Naive thymus-derived CD4-positive, alpha-beta T cell (primary cell): ENCODE measurements around the gene PCSK2. TPM values are rescaled to one million over a fixed set of nuclear protein-coding genes. Genes with fewer than 3 reads are reported as not detected.

Experiments
- ATAC-seq: fragments of 150-1000 bp; cut with Tn5 transposase; 2 replicates; pipeline ENCODE4 v1.10.0; 2021; ENCODE audit warnings: mild to moderate bottlenecking, moderate library complexity
- CTCF ChIA-PET: fragments of 350-600 bp; sonication (Branson Sonifier 250); formaldehyde crosslinking; loops from one replicate; lab custom pipeline; 2021; ENCODE audit warnings: antibody characterized with exemption; lab: Charles Lee
- POLR2A ChIA-PET: fragments of 350-600 bp; sonication (Branson Sonifier 250); formaldehyde crosslinking; loops from one replicate; lab custom pipeline; 2021; ENCODE audit warnings: antibody characterized with exemption, inconsistent platforms; lab: Charles Lee
- DNase-seq, 9 donors: peaks; one replicate each; pipeline versions ENCODE4 v3.0.0 to v3.0.0-alpha.2; 2020 to 2022; ENCODE audit warnings: mixed read lengths in 1 of 9
- H3K27ac ChIP-seq: one replicate; pipeline ENCODE4 v1.7.0; 2013; ENCODE audit warnings: mild to moderate bottlenecking, low read depth, low read length, moderate library complexity
- H3K27me3 ChIP-seq, 2 donors: one replicate each; pipeline ENCODE4 v1.7.0; 2013; ENCODE audit warnings: low read length in 2 of 2, mild to moderate bottlenecking in 2 of 2, moderate library complexity in 2 of 2; ENCODE audit not compliant: control insufficient read depth in 2 of 2, insufficient read depth in 2 of 2
- H3K36me3 ChIP-seq, 3 experiments: 1 replicate in 2 of 3; 2 replicates in 1 of 3; pipeline ENCODE4 v1.7.0; 2013; ENCODE audit warnings: low read length in 3 of 3, mild to moderate bottlenecking in 3 of 3, moderate library complexity in 1 of 3; ENCODE audit not compliant: insufficient read depth in 3 of 3, control insufficient read depth in 2 of 3
- H3K4me1 ChIP-seq, 2 donors: one replicate each; pipeline ENCODE4 v1.7.0; 2013; ENCODE audit warnings: low read length in 2 of 2, mild to moderate bottlenecking in 2 of 2, moderate library complexity in 1 of 2; ENCODE audit not compliant: control insufficient read depth in 2 of 2, insufficient read depth in 2 of 2
- H3K4me3 ChIP-seq: 2 replicates; pipeline ENCODE4 v1.7.0; 2013; ENCODE audit warnings: mild to moderate bottlenecking, low read length
- H3K9me3 ChIP-seq, 3 experiments: 1 replicate in 2 of 3; 2 replicates in 1 of 3; pipeline ENCODE4 v1.7.0; 2013; ENCODE audit warnings: low read length in 3 of 3; ENCODE audit not compliant: control insufficient read depth in 2 of 3
- H3K27ac Mint-ChIP-seq, 9 donors: one replicate each; pipeline ENCODE4 v1.8.0; 2020 to 2022; ENCODE audit warnings: mixed read lengths in 9 of 9, mild to moderate bottlenecking in 8 of 9, moderate library complexity in 5 of 9, inconsistent platforms in 2 of 9
- H3K27me3 Mint-ChIP-seq, 5 donors: one replicate each; pipeline ENCODE4 v1.8.0; 2021 to 2022; ENCODE audit warnings: mixed read lengths in 5 of 5, mild to moderate bottlenecking in 1 of 5
- H3K36me3 Mint-ChIP-seq, 5 donors: one replicate each; pipeline ENCODE4 v1.8.0; 2020 to 2022; ENCODE audit warnings: mixed read lengths in 5 of 5, mild to moderate bottlenecking in 3 of 5, inconsistent platforms in 1 of 5
- H3K4me1 Mint-ChIP-seq, 7 donors: one replicate each; pipeline ENCODE4 v1.8.0; 2020 to 2022; ENCODE audit warnings: mixed read lengths in 7 of 7, mild to moderate bottlenecking in 3 of 7, inconsistent platforms in 1 of 7
- H3K4me3 Mint-ChIP-seq, 10 donors: one replicate each; pipeline ENCODE4 v1.8.0; 2020 to 2022; ENCODE audit warnings: mild to moderate bottlenecking in 10 of 10, mixed read lengths in 10 of 10, moderate library complexity in 6 of 10, inconsistent platforms in 2 of 10
- H3K9me3 Mint-ChIP-seq, 11 donors: one replicate each; pipeline ENCODE4 v1.8.0; 2020 to 2022; ENCODE audit warnings: mixed read lengths in 11 of 11, mild to moderate bottlenecking in 4 of 11, inconsistent platforms in 1 of 11, moderate library complexity in 1 of 11
- intact Hi-C, 2 donors: fragments of 100-400 bp; cut with micrococcal nuclease; formaldehyde crosslinking; loops; one replicate each; pipeline ENCODE4 v1.15.1; 2023
- polyA plus RNA-seq, 2 donors: library from polyadenylated mRNA; unstranded; fragments of 300-500 nt; fragmentation: Illumina TruSeq; gene quantifications; one replicate each; pipeline ENCODE4 v1.2.3, GENCODE V29; 2021
- total RNA-seq, 6 experiments: library from RNA in 5 of 6; stranded (reverse) in 5 of 6; gene quantifications; 1 replicate in 5 of 6; 2 replicates in 1 of 6; pipeline ENCODE4 v1.2.3 and lab custom pipeline; 2021 to 2026

The PCSK2 gene
- total and polyA plus RNA-seq, 7 experiments from 2014 or later = not detected

DNA sequence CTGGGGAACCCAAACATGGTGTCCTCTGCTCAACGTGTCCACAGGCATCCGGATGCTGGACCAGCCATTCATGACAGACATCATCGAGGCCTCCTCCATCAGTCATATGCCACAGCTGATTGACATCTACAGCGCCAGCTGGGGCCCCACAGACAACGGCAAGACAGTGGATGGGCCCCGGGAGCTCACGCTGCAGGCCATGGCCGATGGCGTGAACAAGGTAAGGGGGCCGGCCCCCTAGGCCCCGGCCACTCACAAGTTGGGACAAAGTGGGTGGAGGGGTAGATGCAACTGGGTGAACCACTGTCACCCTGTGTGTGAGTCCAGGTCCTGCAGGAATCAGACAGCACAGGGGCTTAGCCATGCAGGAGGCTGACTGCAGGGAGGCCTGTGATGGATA lies 209.8 kb downstream of the PCSK2 start:
- Histone ChIP-seq H3K4me1 (no peaks in the 10 kb centered on the region), H3K4me3 (no peak overlapping the region), H3K36me3 (no peaks in the 10 kb centered on the region), H3K27me3 (no peaks in the 10 kb centered on the region), H3K9me3 (no peaks in the 10 kb centered on the region), H3K27ac (no peak overlapping the region)
- Mint-ChIP-seq H3K4me3 (no peak overlapping the region), H3K27me3 (peaks cover 14 to 28% (median 26%) of the 10 kb centered on the region in 5 donors), H3K9me3 (peaks cover 0 to 8% (median 3%) of the 10 kb centered on the region in 11 donors), H3K4me1 (peaks cover 0 to 5% (median 0%) of the 10 kb centered on the region in 7 donors), H3K36me3 (peaks cover 0 to 4% (median 0%) of the 10 kb centered on the region in 5 donors), H3K27ac (no peak overlapping the region)
- CTCF ChIA-PET = no interaction called here
- POLR2A ChIA-PET = no interaction called here
- intact Hi-C loops = no loop called here
- ATAC-seq = no peak
- DNase-seq = no peak

DNA sequence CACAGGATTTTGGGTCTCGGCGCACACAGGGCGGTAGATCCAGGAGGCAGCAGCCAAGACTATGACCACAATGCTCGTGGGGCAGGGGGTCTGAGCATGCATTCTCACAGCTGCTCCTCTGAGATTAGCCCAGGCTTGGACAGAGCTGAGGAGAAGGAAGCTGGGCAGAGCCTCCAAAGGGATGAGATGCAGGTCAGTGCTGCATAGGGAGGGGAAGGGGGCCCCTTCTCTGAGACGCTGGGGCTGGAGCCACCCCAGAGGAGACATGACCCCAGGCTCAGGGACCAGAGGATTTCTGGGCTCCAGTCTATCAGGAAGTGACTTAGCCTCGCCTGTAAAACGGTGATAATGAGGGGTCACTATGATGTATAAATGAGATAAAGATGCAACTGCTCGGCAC lies 210.4 kb downstream of the PCSK2 start:
- Mint-ChIP-seq H3K27me3 (peaks cover 10 to 25% (median 23%) of the 10 kb centered on the region in 5 donors), H3K9me3 (peaks cover 0 to 12% (median 3%) of the 10 kb centered on the region in 11 donors), H3K4me1 (peaks cover 0 to 2% (median 0%) of the 10 kb centered on the region in 7 donors), H3K4me3 (no peak overlapping the region), H3K36me3 (peaks cover 0 to 4% (median 0%) of the 10 kb centered on the region in 5 donors), H3K27ac (no peak overlapping the region)
- Histone ChIP-seq H3K27ac (no peak overlapping the region), H3K9me3 (no peaks in the 10 kb centered on the region), H3K36me3 (no peaks in the 10 kb centered on the region), H3K27me3 (no peaks in the 10 kb centered on the region), H3K4me1 (no peaks in the 10 kb centered on the region), H3K4me3 (no peak overlapping the region)
- POLR2A ChIA-PET = no interaction called here
- no peak for DNase-seq
- CTCF ChIA-PET = no interaction called here
- ATAC-seq = no peak
- intact Hi-C loops = no loop called here

GRCh38 chr20:17438436-17439039 lies 211.7 kb downstream of the PCSK2 start:
- peaks cover 0 to 17% (median 3%) of the 10 kb centered on the region in 11 donors for H3K9me3 Mint-ChIP-seq
- intact Hi-C loops = no loop called here
- ChIA-PET CTCF (no interaction called here), POLR2A (no interaction called here)
- H3K4me3 ChIP-seq = no peak overlapping the region
- H3K27me3 ChIP-seq = no peaks in the 10 kb centered on the region
- H3K4me1 Mint-ChIP-seq = peaks cover 0 to 2% (median 0%) of the 10 kb centered on the region in 7 donors
- no peak for ATAC-seq
- no peak for DNase-seq
- H3K9me3 ChIP-seq = no peaks in the 10 kb centered on the region
- H3K36me3 Mint-ChIP-seq = peaks cover 0 to 4% (median 0%) of the 10 kb centered on the region in 5 donors
- H3K27ac ChIP-seq = no peak overlapping the region
- peaks cover 16 to 33% (median 28%) of the 10 kb centered on the region in 5 donors for H3K27me3 Mint-ChIP-seq
- no peak overlapping the region for H3K27ac Mint-ChIP-seq
- no peaks in the 10 kb centered on the region for H3K36me3 ChIP-seq
- no peak overlapping the region for H3K4me3 Mint-ChIP-seq
- H3K4me1 ChIP-seq = no peaks in the 10 kb centered on the region

GRCh38 chr20:17439616-17440296 lies 212.9 kb downstream of the PCSK2 start:
- peaks cover 0 to 4% (median 0%) of the 10 kb centered on the region in 5 donors for H3K36me3 Mint-ChIP-seq
- Histone ChIP-seq H3K9me3 (no peaks in the 10 kb centered on the region), H3K27me3 (no peaks in the 10 kb centered on the region), H3K36me3 (no peaks in the 10 kb centered on the region), H3K27ac (no peak overlapping the region), H3K4me3 (no peak overlapping the region), H3K4me1 (no peaks in the 10 kb centered on the region)
- CTCF ChIA-PET = no interaction called here
- ATAC-seq (no peak), DNase-seq (no peak)
- H3K27me3 Mint-ChIP-seq = peaks cover 17 to 43% (median 33%) of the 10 kb centered on the region in 5 donors
- H3K4me1 Mint-ChIP-seq = no peaks in the 10 kb centered on the region
- POLR2A ChIA-PET = no interaction called here
- peaks cover 0 to 17% (median 3%) of the 10 kb centered on the region in 11 donors for H3K9me3 Mint-ChIP-seq
- H3K27ac Mint-ChIP-seq = no peak overlapping the region
- H3K4me3 Mint-ChIP-seq = no peak overlapping the region
- intact Hi-C loops = no loop called here

GRCh38 chr20:17441745-17442144 lies 214.9 kb downstream of the PCSK2 start:
- DNase-seq (no peak), ATAC-seq (no peak)
- CTCF ChIA-PET = no interaction called here
- Histone ChIP-seq H3K9me3 (no peaks in the 10 kb centered on the region), H3K36me3 (no peaks in the 10 kb centered on the region), H3K27me3 (no peaks in the 10 kb centered on the region), H3K4me1 (no peaks in the 10 kb centered on the region), H3K4me3 (no peak overlapping the region), H3K27ac (no peak overlapping the region)
- no peak overlapping the region for H3K4me3 Mint-ChIP-seq
- H3K27me3 Mint-ChIP-seq = peaks cover 20 to 45% (median 34%) of the 10 kb centered on the region in 5 donors
- no peak overlapping the region for H3K27ac Mint-ChIP-seq
- intact Hi-C loops = no loop called here
- peaks cover 0 to 4% (median 0%) of the 10 kb centered on the region in 5 donors for H3K36me3 Mint-ChIP-seq
- POLR2A ChIA-PET = no interaction called here
- no peaks in the 10 kb centered on the region for H3K4me1 Mint-ChIP-seq
- H3K9me3 Mint-ChIP-seq = peaks cover 0 to 17% (median 3%) of the 10 kb centered on the region in 11 donors

DNA sequence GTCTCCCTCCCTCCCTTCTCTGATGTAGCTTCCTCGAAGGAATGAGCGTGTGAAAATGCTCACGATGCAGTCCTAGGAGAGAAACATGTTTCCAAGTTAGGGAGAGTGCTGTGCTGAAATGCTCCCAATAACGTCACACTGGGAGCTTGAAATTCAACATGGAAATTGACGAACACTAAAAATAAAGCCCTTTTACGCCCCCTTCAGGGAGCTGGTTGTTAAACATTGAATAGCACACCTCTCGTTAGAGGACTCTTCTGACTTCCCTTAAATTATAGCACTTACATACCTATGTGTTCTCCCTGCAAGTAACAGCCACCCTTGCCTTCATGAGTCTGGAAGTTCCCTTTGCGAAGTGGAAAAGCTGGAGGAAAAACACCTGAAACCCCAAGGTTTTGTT lies 215.7 kb downstream of the PCSK2 start:
- Mint-ChIP-seq H3K27ac (no peak overlapping the region), H3K27me3 (peaks cover 20 to 45% (median 33%) of the 10 kb centered on the region in 5 donors), H3K9me3 (peaks cover 0 to 17% (median 3%) of the 10 kb centered on the region in 11 donors), H3K36me3 (peaks cover 0 to 4% (median 0%) of the 10 kb centered on the region in 5 donors), H3K4me3 (no peak overlapping the region), H3K4me1 (no peaks in the 10 kb centered on the region)
- intact Hi-C loops = no loop called here
- no peak overlapping the region for H3K4me3 ChIP-seq
- DNase-seq (no peak), ATAC-seq (no peak)
- H3K36me3 ChIP-seq = no peaks in the 10 kb centered on the region
- ChIA-PET CTCF (interaction anchor here (0.6 kb wide), 1 partner anchor 256 kb away, joined by 3 read pairs; no protein-coding TSS in a partner anchor), POLR2A (no interaction called here)
- H3K27ac ChIP-seq = no peak overlapping the region
- no peaks in the 10 kb centered on the region for H3K4me1 ChIP-seq
- H3K27me3 ChIP-seq = no peaks in the 10 kb centered on the region
- no peaks in the 10 kb centered on the region for H3K9me3 ChIP-seq
